HepG2 (cell line): ENCODE results near the gene RRP12. TPM values are rescaled to one million over a fixed set of nuclear protein-coding genes. Genes with fewer than 3 reads are reported as not detected.

Experiments used
- DPF2 ChIP-seq: sonication (generic); formaldehyde crosslinking; IDR thresholded peaks from 2 replicates; pipeline ENCODE4 v1.4.0; 2020; ENCODE audit warnings: mild to moderate bottlenecking, low read depth, missing genetic modification reagents, borderline replicate concordance
- ELF4 ChIP-seq: sonication (generic); formaldehyde crosslinking; IDR thresholded peaks from 2 replicates; pipeline ENCODE4 v1.5.0; 2020; ENCODE audit warnings: missing genetic modification reagents, mild to moderate bottlenecking, moderate library complexity, borderline replicate concordance
- HNF4G ChIP-seq, 2 experiments: sonication (generic) in 1 of 2; formaldehyde crosslinking in 1 of 2; IDR thresholded peaks; 2 replicates each; pipeline versions ENCODE4 v1.4.0 to v1.6.1; 2011 to 2020; ENCODE audit warnings: borderline replicate concordance in 2 of 2, low read depth in 2 of 2, mild to moderate bottlenecking in 2 of 2, low read length in 1 of 2, missing genetic modification reagents in 1 of 2, moderate library complexity in 1 of 2
- KDM6A ChIP-seq: IDR thresholded peaks from 2 replicates; pipeline ENCODE4 v1.6.1; 2016; ENCODE audit warnings: low read depth
- KLF9 ChIP-seq: IDR thresholded peaks from 2 replicates; pipeline ENCODE4 v1.6.1; 2016; ENCODE audit warnings: low read depth
- NCOR1 ChIP-seq: fragments of 200-600 bp; sonication (generic); IDR thresholded peaks from 2 replicates; pipeline ENCODE4 v1.7.0; 2017; ENCODE audit warnings: antibody characterized with exemption, low read length, borderline replicate concordance
- NFE2 ChIP-seq: sonication (generic); formaldehyde crosslinking; IDR thresholded peaks from 2 replicates; pipeline ENCODE4 v1.4.0; 2020; ENCODE audit warnings: missing genetic modification reagents
- POLR2AphosphoS2 ChIP-seq: IDR thresholded peaks from 2 replicates; pipeline ENCODE4 v1.6.1; 2011; ENCODE audit warnings: low read depth, low read length, improper control_type of control experiment
- PRMT3 ChIP-seq: sonication (generic); formaldehyde crosslinking; IDR thresholded peaks from 2 replicates; pipeline ENCODE4 v1.8.1; 2022; ENCODE audit warnings: low read depth, mild to moderate bottlenecking, moderate library complexity, missing genetic modification reagents, borderline replicate concordance
- RBM22 ChIP-seq: fragments of 200-400 bp; formaldehyde crosslinking; optimal IDR thresholded peaks from 2 replicates; pipeline ENCODE3; 2017; ENCODE audit warnings: mild to moderate bottlenecking, low read length, moderate library complexity
- SMC3 ChIP-seq: IDR thresholded peaks from 2 replicates; pipeline ENCODE4 v1.6.1; 2011; ENCODE audit warnings: low read length, improper control_type of control experiment
- TBX2 ChIP-seq: sonication (generic); formaldehyde crosslinking; IDR thresholded peaks from 2 replicates; pipeline ENCODE4 v1.5.0; 2020; ENCODE audit warnings: missing genetic modification reagents, mild to moderate bottlenecking, borderline replicate concordance
- THYN1 ChIP-seq: sonication (generic); formaldehyde crosslinking; IDR thresholded peaks from 2 replicates; pipeline ENCODE4 v1.8.1; 2023; ENCODE audit warnings: low read depth, mild to moderate bottlenecking, moderate library complexity, missing genetic modification reagents, borderline replicate concordance
- ZNF101 ChIP-seq: sonication (generic); formaldehyde crosslinking; IDR thresholded peaks from 2 replicates; pipeline ENCODE4 v1.4.0; 2020; ENCODE audit warnings: mild to moderate bottlenecking, low read depth, missing genetic modification reagents, borderline replicate concordance
- ZNF282 ChIP-seq: fragments of 450-650 bp; IDR thresholded peaks from 2 replicates; pipeline ENCODE4 v1.6.1; 2018; ENCODE audit not compliant: partially characterized antibody
- ZNF30 ChIP-seq: sonication (generic); formaldehyde crosslinking; IDR thresholded peaks from 2 replicates; pipeline ENCODE4 v1.5.0; 2020; ENCODE audit warnings: mild to moderate bottlenecking, missing genetic modification reagents
- polyA plus RNA-seq, 8 experiments: library from polyadenylated mRNA; depleted of rRNA in 3 of 8; stranded (reverse) in 7 of 8; unstranded in 1 of 8; fragments of >200 nt; fragmentation: Illumina TruSeq in 4 of 8; extraction: Trizol in 4 of 8; gene quantifications; 2 replicates each; pipeline versions ENCODE4 v1.2.1 to v1.2.3, GENCODE V29; 2011 to 2016; ENCODE audit warnings: low read depth in 4 of 8, missing spikeins in 1 of 8, mixed read lengths in 1 of 8; ENCODE audit not compliant: insufficient read depth in 1 of 8
- total RNA-seq, 5 experiments: library from RNA; depleted of rRNA; stranded (reverse); fragments of >200 nt; fragmentation: Illumina TruSeq; extraction: Trizol; gene quantifications; 2 replicates each; pipeline ENCODE4 v1.2.3, GENCODE V29; 2016; ENCODE audit warnings: low read depth in 1 of 5
- TF ChIP-seq, protein P1 (sequence below): sonication (generic); formaldehyde crosslinking; conservative IDR thresholded peaks from 2 replicates; pipeline ENCODE4 v1.8.1; 2023; ENCODE audit warnings: missing genetic modification reagents
- TF ChIP-seq, protein P2 (sequence below): sonication (generic); formaldehyde crosslinking; IDR thresholded peaks from 2 replicates; pipeline ENCODE4 v1.4.0; 2020; ENCODE audit warnings: mild to moderate bottlenecking, missing genetic modification reagents
- TF ChIP-seq, protein P3 (sequence below): IDR thresholded peaks from 2 replicates; pipeline ENCODE4 v1.6.1; 2016; ENCODE audit warnings: low read depth, missing genetic modification reagents, missing compliant biosample characterization

Gene RRP12
- total and polyA plus RNA-seq, 2 of the 13 experiments (the other 11 are each of a cell fraction or from before 2014, with no cell fraction given) = 13.2 to 39.4 TPM

DNA sequence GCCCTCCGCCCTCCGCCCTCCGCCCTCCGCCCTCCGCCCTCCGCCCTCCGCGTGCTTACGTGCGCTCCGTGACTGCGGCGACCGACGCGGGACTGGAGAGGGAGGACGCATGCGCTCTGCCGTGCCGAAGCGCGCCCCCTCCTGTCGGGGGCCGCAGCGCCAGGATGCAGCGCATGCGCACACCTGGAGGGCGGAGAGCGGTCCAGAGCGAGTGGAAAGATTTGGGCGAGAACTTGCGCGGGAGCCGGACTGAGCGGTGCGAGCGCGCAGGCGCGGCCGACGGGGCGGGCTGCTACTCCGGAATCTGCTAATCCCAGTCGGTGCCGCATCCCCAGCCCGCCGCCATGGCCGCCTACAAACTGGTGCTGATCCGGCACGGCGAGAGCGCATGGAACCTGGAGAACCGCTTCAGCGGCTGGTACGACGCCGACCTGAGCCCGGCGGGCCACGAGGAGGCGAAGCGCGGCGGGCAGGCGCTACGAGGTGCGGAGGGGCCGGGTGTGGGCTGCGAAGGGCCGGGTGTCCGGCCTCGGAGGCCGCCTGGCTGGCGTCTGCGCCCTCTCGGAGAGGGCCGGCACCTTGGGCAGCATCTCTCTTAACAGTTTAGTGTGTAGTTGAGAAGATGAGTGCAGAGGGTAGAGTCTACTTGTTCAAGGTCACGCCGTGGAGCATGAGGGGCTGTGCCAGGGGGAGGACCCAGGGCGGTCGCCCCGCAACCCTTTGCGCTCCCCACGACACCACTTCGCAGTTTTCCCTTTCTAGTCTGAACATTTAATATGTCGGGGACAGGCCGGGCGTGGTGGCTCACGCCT, 25.0 kb upstream of the RRP12 start, which contains the start of gene PGAM1 (continued):
- TF ChIP-seq, protein P1, sequence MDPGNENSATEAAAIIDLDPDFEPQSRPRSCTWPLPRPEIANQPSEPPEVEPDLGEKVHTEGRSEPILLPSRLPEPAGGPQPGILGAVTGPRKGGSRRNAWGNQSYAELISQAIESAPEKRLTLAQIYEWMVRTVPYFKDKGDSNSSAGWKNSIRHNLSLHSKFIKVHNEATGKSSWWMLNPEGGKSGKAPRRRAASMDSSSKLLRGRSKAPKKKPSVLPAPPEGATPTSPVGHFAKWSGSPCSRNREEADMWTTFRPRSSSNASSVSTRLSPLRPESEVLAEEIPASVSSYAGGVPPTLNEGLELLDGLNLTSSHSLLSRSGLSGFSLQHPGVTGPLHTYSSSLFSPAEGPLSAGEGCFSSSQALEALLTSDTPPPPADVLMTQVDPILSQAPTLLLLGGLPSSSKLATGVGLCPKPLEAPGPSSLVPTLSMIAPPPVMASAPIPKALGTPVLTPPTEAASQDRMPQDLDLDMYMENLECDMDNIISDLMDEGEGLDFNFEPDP (CRISPR knock-in tag) = no peak
- TF ChIP-seq, protein P2, sequence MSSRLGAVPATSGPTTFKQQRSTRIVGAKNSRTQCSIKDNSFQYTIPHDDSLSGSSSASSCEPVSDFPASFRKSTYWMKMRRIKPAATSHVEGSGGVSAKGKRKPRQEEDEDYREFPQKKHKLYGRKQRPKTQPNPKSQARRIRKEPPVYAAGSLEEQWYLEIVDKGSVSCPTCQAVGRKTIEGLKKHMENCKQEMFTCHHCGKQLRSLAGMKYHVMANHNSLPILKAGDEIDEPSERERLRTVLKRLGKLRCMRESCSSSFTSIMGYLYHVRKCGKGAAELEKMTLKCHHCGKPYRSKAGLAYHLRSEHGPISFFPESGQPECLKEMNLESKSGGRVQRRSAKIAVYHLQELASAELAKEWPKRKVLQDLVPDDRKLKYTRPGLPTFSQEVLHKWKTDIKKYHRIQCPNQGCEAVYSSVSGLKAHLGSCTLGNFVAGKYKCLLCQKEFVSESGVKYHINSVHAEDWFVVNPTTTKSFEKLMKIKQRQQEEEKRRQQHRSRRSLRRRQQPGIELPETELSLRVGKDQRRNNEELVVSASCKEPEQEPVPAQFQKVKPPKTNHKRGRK = no peak
- TF ChIP-seq SMC3 = no peak
- no peak for TF ChIP-seq THYN1 (CRISPR knock-in tag)
- no peak for TF ChIP-seq PRMT3 (CRISPR knock-in tag)
- TF ChIP-seq, protein P3, sequence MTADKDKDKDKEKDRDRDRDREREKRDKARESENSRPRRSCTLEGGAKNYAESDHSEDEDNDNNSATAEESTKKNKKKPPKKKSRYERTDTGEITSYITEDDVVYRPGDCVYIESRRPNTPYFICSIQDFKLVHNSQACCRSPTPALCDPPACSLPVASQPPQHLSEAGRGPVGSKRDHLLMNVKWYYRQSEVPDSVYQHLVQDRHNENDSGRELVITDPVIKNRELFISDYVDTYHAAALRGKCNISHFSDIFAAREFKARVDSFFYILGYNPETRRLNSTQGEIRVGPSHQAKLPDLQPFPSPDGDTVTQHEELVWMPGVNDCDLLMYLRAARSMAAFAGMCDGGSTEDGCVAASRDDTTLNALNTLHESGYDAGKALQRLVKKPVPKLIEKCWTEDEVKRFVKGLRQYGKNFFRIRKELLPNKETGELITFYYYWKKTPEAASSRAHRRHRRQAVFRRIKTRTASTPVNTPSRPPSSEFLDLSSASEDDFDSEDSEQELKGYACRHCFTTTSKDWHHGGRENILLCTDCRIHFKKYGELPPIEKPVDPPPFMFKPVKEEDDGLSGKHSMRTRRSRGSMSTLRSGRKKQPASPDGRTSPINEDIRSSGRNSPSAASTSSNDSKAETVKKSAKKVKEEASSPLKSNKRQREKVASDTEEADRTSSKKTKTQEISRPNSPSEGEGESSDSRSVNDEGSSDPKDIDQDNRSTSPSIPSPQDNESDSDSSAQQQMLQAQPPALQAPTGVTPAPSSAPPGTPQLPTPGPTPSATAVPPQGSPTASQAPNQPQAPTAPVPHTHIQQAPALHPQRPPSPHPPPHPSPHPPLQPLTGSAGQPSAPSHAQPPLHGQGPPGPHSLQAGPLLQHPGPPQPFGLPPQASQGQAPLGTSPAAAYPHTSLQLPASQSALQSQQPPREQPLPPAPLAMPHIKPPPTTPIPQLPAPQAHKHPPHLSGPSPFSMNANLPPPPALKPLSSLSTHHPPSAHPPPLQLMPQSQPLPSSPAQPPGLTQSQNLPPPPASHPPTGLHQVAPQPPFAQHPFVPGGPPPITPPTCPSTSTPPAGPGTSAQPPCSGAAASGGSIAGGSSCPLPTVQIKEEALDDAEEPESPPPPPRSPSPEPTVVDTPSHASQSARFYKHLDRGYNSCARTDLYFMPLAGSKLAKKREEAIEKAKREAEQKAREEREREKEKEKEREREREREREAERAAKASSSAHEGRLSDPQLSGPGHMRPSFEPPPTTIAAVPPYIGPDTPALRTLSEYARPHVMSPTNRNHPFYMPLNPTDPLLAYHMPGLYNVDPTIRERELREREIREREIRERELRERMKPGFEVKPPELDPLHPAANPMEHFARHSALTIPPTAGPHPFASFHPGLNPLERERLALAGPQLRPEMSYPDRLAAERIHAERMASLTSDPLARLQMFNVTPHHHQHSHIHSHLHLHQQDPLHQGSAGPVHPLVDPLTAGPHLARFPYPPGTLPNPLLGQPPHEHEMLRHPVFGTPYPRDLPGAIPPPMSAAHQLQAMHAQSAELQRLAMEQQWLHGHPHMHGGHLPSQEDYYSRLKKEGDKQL = peak; percentile 17; the same call in 1 of the 2 replicates
- TF ChIP-seq KDM6A (CRISPR knock-in tag) = no peak
- TF ChIP-seq HNF4G (IDR thresholded peaks at IDR 0.05; ENCODE audit: borderline replicate concordance, low read depth, low read length) = no peak
- no peak for TF ChIP-seq HNF4G (CRISPR knock-in tag; IDR thresholded peaks at IDR 0.05; ENCODE audit: borderline replicate concordance, low read depth)
- TF ChIP-seq KLF9 (CRISPR knock-in tag) = peak; percentile 56; the same call in 1 of the 2 replicates
- peak; percentile 77 for TF ChIP-seq TBX2 (CRISPR knock-in tag)
- no peak for TF ChIP-seq NFE2 (CRISPR knock-in tag)
- TF ChIP-seq ZNF101 (CRISPR knock-in tag) = no peak
- no peak for TF ChIP-seq ZNF30 (CRISPR knock-in tag)
- TF ChIP-seq POLR2AphosphoS2 = no peak
- no peak for TF ChIP-seq RBM22
- TF ChIP-seq ZNF282 = no peak
- TF ChIP-seq NCOR1 = no peak
- no peak for TF ChIP-seq DPF2 (CRISPR knock-in tag)
- no peak for TF ChIP-seq ELF4
